NCI-H2107 (cell line): ENCODE data around the gene PTGDR.

ENCODE experiments used
- DNase-seq: peaks from one replicate; lab custom pipeline; 2025; lab: John Stamatoyannopoulos, UW

Gene PTGDR

GRCh38 chr14:52265253-52265652 lies 2.2 kb upstream of the PTGDR start:
- no peak for DNase-seq

GRCh38 chr14:52266179-52266578 lies 1.3 kb upstream of the PTGDR start:
- DNase-seq = no peak

- DNase-seq = no peak
These were observed 716 bp upstream of the PTGDR start for GRCh38 chr14:52266782-52267181.

GRCh38 chr14:52268279-52269061 lies 972 bp downstream of the PTGDR start:
- DNase-seq = no peak

GRCh38 chr14:52269100-52269499 lies 1.6 kb downstream of the PTGDR start:
- no peak for DNase-seq

- no peak for DNase-seq
These were observed 2.5 kb downstream of the PTGDR start for GRCh38 chr14:52269982-52270381.

- DNase-seq = no peak
These were observed 4.0 kb downstream of the PTGDR start for GRCh38 chr14:52271538-52271937.

- no peak for DNase-seq
These were observed 4.9 kb downstream of the PTGDR start for GRCh38 chr14:52272375-52272774.

GRCh38 chr14:52275372-52275771 lies 7.9 kb downstream of the PTGDR start:
- no peak for DNase-seq

- DNase-seq = no peak
These were observed 10.1 kb downstream of the PTGDR start for GRCh38 chr14:52277552-52277951.

- DNase-seq = no peak
These were observed 11.9 kb downstream of the PTGDR start for GRCh38 chr14:52279408-52279807.

GRCh38 chr14:52283099-52283498 lies 15.6 kb downstream of the PTGDR start:
- no peak for DNase-seq

GRCh38 chr14:52286661-52287649 lies 19.5 kb downstream of the PTGDR start:
- no peak for DNase-seq

GRCh38 chr14:52296378-52296777 lies 28.9 kb downstream of the PTGDR start:
- DNase-seq = no peak

- no peak for DNase-seq
These were observed 31.3 kb downstream of the PTGDR start for GRCh38 chr14:52298795-52299194.

GRCh38 chr14:52299692-52300278 lies 32.3 kb downstream of the PTGDR start:
- no peak for DNase-seq

GRCh38 chr14:52303236-52303635 lies 35.7 kb downstream of the PTGDR start:
- DNase-seq = no peak

- no peak for DNase-seq
These were observed 36.9 kb downstream of the PTGDR start for GRCh38 chr14:52304248-52304904.

- DNase-seq = no peak
These were observed 37.5 kb downstream of the PTGDR start for GRCh38 chr14:52305014-52305413.

GRCh38 chr14:52307376-52307775 lies 39.9 kb downstream of the PTGDR start:
- no peak for DNase-seq

- DNase-seq = no peak
These were observed 40.4 kb downstream of the PTGDR start for GRCh38 chr14:52307905-52308304.

GRCh38 chr14:52310541-52310940 lies 43.0 kb downstream of the PTGDR start:
- DNase-seq = no peak
